Activated T-cell treated with anti-CD3 and anti-CD28 coated beads for 4 hours (primary cell): ENCODE measurements around the gene KLRK1.
"Not testable (repeated sequence)": the region's sequence is repeated elsewhere in the genome, so short reads cannot be mapped to it uniquely, and the experiment has no call there.

Experiments used
- DNase-seq: peaks from one replicate; pipeline ENCODE4 v3.0.0-alpha.2; 2020

Gene KLRK1

DNA sequence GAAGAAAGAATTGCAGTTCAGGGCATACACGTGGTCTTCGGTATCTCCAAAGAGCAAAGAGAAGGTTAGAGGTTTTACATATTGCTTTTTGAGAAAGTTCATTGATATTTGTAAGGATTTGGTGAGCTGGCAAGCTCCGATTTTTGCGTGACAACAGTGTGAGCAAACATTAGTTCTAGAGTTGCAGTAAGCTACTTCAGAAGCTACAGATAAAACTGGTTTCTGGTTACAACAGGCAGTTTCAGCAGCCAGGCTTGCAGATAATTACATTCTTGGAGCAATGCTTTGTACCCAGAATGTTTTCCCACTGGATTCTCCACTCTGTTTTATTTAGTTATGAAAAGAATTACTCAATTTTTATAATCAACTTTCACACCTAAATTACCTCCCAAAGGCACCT, 28.2 kb downstream of the KLRK1 start:
- no peak for DNase-seq

DNA sequence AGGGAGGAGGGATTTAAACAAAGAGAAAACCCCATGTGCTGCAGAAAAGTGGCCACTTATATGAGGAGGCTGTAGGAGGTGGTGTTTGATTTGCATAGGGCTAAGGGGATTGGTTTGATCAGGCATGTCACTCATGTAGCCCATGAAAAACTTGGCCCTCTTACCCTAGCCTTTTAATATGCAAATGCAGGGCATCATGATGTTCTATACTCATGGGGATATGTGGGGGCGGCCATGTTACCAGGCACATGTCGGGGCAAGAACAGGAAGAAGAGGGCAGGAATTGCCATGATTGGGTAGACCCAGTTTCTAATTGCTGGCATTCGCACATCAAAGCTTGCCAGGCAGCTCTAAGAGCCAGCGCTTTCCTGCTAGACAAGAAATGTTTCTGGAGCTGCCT, 28.8 kb downstream of the KLRK1 start:
- DNase-seq, result no peak

DNA sequence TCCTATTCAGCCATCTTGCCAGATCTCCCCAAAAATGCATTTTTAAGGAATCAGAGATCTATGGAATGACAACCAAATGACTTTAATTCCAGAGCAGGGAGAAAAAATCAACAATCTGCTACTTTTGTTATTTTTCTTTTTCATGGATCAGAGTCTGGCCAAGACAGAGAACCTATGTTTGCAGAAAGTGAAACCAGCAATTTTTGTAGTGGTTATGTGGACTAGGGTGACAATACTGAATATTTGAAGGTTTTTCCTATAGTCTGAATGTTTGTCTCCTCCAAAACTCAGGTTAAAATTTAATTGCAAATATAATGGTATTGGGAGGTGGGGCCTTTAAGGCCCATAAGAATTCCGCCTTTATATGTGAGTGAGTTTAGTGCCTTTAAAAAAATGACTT, 30.9 kb downstream of the KLRK1 start:
- DNase-seq, result no peak

DNA sequence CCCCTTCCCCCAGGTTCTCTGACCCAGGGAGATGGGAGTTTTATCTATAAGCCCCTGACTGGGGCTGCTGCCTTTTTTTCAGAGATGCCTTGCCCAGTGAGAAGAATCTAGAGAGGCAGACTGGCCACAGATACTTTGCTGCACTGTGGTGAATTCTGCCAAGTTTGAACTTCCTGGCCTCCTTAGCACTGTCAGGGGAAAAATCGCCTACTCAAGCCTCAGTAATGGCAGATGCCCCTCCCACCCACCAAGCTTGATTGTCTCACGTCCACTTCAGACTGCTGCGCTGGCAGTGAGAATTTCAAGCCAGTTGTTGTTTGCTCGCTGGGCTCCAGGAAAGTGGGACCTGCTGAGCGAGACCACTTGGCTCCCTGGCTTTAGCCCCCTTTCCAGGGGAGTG, 31.7 kb downstream of the KLRK1 start:
- DNase-seq, result no peak

DNA sequence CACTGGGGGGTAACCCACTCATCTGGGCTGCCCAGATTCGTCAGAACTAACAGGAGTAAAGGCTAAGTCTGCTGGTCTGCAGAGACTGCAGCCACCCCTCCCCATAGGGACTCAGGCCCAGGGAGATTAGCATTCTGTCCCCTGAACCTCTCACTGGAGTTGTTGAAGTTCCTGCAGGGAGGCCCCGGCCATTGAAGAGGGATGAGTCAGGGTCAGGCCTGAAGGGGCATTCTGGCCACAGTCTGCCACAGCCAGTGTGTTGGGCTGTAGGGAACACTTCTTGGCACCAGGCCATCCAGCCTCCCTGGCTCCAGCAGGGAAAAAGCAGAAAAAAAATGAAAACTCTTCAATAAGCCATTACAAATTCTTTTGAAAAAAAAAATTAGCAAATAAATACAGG, 35.3 kb downstream of the KLRK1 start:
- DNase-seq, result no peak

DNA sequence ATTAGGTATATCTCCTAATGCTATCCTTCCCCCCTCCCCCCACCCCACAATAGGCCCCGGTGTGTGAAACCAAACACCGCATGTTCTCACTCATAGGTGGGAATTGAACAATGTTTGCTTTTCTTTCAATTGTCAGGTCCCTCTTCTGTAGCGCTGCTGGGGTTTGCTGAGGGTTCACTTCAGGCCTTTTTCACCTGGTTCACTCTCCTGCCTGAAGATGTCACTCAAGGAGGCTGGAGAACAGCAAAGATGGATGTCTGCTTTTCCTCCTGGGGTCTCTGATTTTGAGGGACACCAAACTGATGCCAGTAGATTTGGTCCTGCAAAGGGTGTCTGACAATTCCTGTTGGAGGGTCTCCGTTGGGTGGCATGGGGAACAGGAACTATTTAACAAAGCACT, 35.8 kb downstream of the KLRK1 start:
- no peak for DNase-seq

DNA sequence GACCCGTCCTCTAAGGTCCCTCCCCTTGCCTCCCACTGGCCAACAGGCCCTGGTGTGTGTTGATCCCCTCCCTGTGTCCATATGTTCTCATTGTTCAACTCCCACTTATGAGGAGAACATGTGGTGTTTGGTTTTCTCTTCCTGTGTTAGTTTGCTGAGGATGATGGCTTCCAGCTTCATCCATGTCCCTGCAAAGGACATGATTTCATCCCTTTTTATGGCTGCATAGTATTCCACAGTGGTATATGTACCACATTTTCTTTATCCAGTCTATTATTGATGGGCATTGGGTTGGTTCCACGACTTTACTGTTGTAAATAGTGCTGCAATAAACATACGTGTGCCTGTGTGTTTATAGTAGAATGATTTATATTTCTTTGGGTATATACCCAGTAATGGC, 38.4 kb downstream of the KLRK1 start:
- DNase-seq, result not testable (repeated sequence)

DNA sequence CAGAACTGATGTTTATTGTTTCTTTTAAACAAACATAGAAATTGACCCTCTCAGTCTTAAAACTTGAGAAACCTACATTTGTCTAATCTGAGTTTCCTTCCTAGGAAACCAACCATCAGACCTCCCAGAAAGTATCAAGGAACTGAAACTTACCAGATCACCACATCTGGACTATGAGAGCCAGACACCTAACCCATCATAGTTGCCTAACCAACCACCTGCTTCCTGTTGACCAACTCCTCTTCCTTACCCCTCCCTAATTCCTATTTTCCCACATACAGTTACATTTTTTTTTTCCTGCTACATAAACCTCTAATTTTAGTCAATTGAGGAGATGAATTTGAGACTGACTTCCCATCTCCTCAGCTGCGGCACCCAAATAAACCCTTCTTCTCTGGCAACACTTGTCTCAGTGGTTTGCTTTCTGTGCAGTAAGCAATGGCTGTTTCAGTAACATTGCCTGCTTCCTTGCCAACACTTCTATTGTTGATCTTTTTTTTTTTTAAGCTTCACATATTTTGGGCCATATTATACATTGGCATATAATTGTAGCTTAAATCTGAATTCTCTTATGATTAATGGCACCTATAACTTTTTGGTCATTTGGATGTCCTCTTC, 47.8 kb downstream of the KLRK1 start:
- no peak for DNase-seq

DNA sequence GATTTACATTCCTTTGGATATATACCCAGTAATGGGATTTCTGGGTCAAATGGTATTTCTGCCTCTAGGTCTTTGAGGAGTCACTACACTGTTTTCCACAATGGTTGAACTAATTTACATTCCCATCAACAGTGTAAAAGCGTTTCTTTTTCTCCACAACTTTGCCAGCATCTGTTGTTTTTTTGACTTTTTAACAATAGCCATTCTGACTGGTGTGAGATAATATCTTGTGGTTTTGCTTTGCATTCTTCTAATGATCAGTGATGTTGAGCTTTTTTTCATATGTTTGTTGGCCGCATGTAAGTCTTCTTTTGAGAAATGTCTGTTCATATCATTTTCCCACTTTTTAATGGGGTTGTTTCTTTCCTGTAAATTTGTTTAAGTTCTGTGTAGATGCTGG, 48.9 kb downstream of the KLRK1 start:
- DNase-seq, result not testable (repeated sequence)

DNA sequence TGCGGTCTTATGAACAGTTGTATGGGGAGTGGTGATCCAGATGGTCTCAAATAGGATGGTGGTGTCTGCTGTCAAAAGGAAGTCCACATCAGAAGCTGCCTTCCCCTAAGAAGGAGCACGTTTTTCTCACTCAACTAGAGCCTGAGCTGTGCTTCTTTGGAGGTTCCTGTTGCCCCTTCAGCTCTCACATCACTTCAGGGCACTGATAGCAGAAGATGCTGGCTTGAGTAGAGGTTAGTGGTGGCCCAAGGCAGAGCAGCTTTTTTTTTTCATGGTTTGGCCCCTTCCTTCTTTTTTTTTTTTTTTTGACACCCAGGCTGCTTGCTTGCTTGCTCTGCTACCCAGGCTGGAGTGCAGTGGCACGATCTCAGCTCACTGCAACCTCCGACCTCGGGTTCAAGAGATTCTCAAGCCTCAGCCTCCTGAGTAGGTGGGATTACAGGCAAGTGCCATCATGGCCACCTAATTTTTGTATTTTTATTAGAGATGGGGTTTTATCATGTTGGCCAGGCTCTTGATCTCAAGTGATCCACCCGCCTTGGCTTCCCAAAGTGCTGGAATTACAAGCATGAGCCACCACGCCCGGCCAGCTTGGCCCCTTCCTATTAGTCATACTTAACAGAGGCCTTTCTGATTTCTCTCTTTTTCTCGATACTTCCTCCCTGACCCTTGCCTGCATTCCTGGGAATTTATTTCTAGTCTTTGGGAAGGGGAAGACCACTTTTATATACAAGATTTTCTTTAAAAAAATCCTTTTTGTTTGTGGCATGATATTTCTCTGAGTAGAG, 50.6 kb downstream of the KLRK1 start:
- DNase-seq, result no peak

DNA sequence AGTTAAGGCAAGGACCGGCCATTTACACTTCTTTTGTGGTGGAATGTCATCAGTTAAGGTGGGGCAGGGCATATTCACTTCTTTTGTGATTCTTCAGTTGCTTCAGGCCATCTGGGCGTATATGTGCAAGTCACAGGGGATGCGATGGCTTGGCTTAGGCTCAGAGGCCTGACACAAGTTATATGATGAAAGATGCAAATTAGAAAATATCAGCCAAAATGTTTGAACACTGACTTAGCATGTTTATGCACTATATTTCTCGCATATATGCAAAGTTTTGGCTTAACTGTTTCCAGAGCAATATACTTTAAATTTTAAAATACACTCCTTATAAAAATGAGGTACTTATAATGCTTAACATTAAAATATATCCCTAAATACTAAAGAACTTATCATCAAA, 51.4 kb downstream of the KLRK1 start:
- DNase-seq, result not testable (repeated sequence)

DNA sequence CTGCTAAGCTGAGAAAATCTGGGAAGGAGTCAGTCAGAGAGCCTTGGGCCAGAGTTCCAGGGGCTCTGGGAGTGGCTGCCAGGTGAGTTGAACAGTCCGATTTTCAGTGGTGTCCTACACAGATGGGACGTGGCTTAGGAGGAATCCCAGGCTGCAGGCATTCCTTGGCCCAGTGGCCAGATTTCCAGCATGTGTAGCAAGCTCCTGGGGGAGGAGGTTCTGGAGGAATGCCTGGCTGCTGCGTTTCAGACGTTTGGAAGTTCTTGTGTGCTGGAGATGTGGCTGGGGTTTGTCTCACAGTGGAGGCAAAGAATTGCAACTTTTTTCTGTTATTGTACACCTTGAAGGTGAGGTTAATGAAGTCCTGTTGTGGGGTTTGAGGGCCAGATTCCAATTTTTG, 53.6 kb downstream of the KLRK1 start:
- not testable (repeated sequence) for DNase-seq

DNA sequence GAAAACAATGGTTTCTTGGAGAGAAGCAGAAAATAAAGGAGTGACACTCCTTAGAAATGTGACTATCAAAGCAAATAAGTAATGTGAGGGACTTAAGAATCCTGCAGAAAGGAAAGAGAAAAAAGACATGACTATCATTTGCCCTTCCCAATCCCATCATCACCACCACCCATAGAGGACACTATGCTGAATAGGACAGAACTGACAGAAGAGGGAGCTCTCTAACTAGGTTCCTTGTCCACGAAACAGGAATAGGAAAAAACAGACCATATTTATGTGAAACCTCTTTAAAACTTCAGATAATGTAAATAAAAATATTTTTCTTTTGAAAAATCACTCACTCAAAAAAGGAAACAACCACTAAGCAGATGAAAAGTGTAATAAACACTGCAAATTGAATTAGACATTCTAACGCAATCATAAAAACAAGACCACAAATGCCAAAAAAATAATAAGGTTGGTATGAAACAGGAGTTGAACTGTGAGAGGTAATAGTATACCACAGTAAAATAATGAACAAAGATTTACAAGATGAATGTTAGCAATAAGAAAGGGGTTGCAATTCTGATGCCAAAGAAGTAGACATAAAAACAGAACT, 58.1 kb downstream of the KLRK1 start:
- DNase-seq, result no peak

DNA sequence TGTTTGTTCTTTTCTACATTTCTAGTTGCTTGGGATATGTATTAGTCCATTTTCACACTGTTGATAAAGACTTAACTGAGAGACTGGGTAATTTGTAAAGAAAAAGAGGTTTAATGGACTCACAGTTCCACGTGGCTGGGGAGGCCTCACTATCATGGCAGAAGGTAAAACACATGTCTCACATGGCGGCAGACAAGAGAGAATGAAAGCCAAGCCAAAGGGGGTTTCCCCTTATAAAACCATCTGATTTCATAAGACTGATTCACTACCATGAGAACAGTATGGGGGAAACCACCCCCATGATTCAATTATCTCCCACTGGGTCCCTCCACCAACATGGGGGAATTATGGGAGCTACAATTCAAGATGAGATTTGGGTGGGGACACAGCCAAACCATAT, 61.1 kb downstream of the KLRK1 start:
- not testable (repeated sequence) for DNase-seq
